HepG2 (cell line): Measurements from ENCODE around the gene RNPEPL1. TPM values are rescaled to one million over a fixed set of nuclear protein-coding genes. Genes with fewer than 3 reads are reported as not detected.

Experiments used
- ASH2L ChIP-seq: fragments of 300-600, 200-600 bp; sonication (generic); IDR thresholded peaks from 2 replicates; pipeline ENCODE4 v1.7.0; 2017; ENCODE audit warnings: low read depth, mild to moderate bottlenecking, moderate library complexity, mixed read lengths, low read length; ENCODE audit not compliant: insufficient read length
- FLYWCH1 ChIP-seq: sonication (generic); formaldehyde crosslinking; IDR thresholded peaks from 2 replicates; pipeline ENCODE4 v1.8.1; 2023; ENCODE audit warnings: mild to moderate bottlenecking, missing genetic modification reagents
- HOXA7 ChIP-seq: sonication (generic); formaldehyde crosslinking; IDR thresholded peaks from 2 replicates; pipeline ENCODE4 v1.8.1; 2022; ENCODE audit warnings: mild to moderate bottlenecking, missing genetic modification reagents, moderate library complexity
- KAT2B ChIP-seq: fragments of 150-350 bp; IDR thresholded peaks from 2 replicates; pipeline ENCODE4 v1.6.1; 2014; ENCODE audit warnings: low read depth, low read length, borderline replicate concordance
- MAFF ChIP-seq: IDR thresholded peaks from 2 replicates; pipeline ENCODE4 v1.6.1; 2011; ENCODE audit warnings: low read depth, low read length, improper control_type of control experiment
- MAFK ChIP-seq, 2 experiments: IDR thresholded peaks in 1 of 2; conservative IDR thresholded peaks in 1 of 2; 2 replicates each; pipeline ENCODE4 v1.6.1; 2011; ENCODE audit warnings: improper control_type of control experiment in 2 of 2, low read length in 2 of 2
- NFE2L1 ChIP-seq: sonication (generic); formaldehyde crosslinking; IDR thresholded peaks from 2 replicates; pipeline ENCODE4 v1.4.0; 2020; ENCODE audit warnings: missing genetic modification reagents, mild to moderate bottlenecking, borderline replicate concordance
- PITX1 ChIP-seq: sonication (generic); formaldehyde crosslinking; IDR thresholded peaks from 2 replicates; pipeline ENCODE4 v1.5.1; 2020; ENCODE audit warnings: mild to moderate bottlenecking, missing genetic modification reagents
- REL ChIP-seq: sonication (generic); formaldehyde crosslinking; conservative IDR thresholded peaks from 2 replicates; pipeline ENCODE4 v1.8.0; 2022; ENCODE audit warnings: mild to moderate bottlenecking, missing genetic modification reagents, moderate library complexity
- ZEB1 ChIP-seq: IDR thresholded peaks from 2 replicates; pipeline ENCODE4 v1.6.1; 2012; ENCODE audit warnings: mild to moderate bottlenecking, low read depth, inconsistent platforms; ENCODE audit not compliant: insufficient replicate concordance
- ZMAT5 ChIP-seq: sonication (generic); formaldehyde crosslinking; IDR thresholded peaks from 2 replicates; pipeline ENCODE4 v1.5.0; 2020; ENCODE audit warnings: mild to moderate bottlenecking, low read depth, missing genetic modification reagents, borderline replicate concordance
- ZNF180 ChIP-seq: sonication (generic); formaldehyde crosslinking; IDR thresholded peaks from 2 replicates; pipeline ENCODE4 v1.4.0; 2020; ENCODE audit warnings: low read depth, missing genetic modification reagents, borderline replicate concordance
- ZNF230 ChIP-seq: sonication (generic); formaldehyde crosslinking; IDR thresholded peaks from 2 replicates; pipeline ENCODE4 v1.4.0; 2020; ENCODE audit warnings: mild to moderate bottlenecking, missing genetic modification reagents
- ZNF235 ChIP-seq: sonication (generic); formaldehyde crosslinking; IDR thresholded peaks from 2 replicates; pipeline ENCODE4 v1.8.1; 2023; ENCODE audit warnings: mild to moderate bottlenecking, missing genetic modification reagents, borderline replicate concordance
- ZNF335 ChIP-seq: sonication (generic); formaldehyde crosslinking; IDR thresholded peaks from 2 replicates; pipeline ENCODE4 v1.4.0; 2020; ENCODE audit warnings: missing genetic modification reagents
- ZNF354B ChIP-seq: sonication (generic); formaldehyde crosslinking; IDR thresholded peaks from 2 replicates; pipeline ENCODE4 v1.8.0; 2022; ENCODE audit warnings: mild to moderate bottlenecking, missing genetic modification reagents
- ZNF44 ChIP-seq: sonication (generic); formaldehyde crosslinking; IDR thresholded peaks from 2 replicates; pipeline ENCODE4 v1.5.1; 2020; ENCODE audit warnings: mild to moderate bottlenecking, missing genetic modification reagents
- ZNF558 ChIP-seq: sonication (generic); formaldehyde crosslinking; IDR thresholded peaks from 2 replicates; pipeline ENCODE4 v1.9.0; 2022; ENCODE audit warnings: mild to moderate bottlenecking, missing genetic modification reagents, borderline replicate concordance
- ZNF589 ChIP-seq: sonication (generic); formaldehyde crosslinking; conservative IDR thresholded peaks from 2 replicates; pipeline ENCODE4 v1.8.0; 2022; ENCODE audit warnings: mild to moderate bottlenecking, moderate library complexity, missing genetic modification reagents
- polyA plus RNA-seq, 8 experiments: library from polyadenylated mRNA; depleted of rRNA in 3 of 8; stranded (reverse) in 7 of 8; unstranded in 1 of 8; fragments of >200 nt; fragmentation: Illumina TruSeq in 4 of 8; extraction: Trizol in 4 of 8; gene quantifications; 2 replicates each; pipeline versions ENCODE4 v1.2.1 to v1.2.3, GENCODE V29; 2011 to 2016; ENCODE audit warnings: low read depth in 4 of 8, missing spikeins in 1 of 8, mixed read lengths in 1 of 8; ENCODE audit not compliant: insufficient read depth in 1 of 8
- total RNA-seq, 5 experiments: library from RNA; depleted of rRNA; stranded (reverse); fragments of >200 nt; fragmentation: Illumina TruSeq; extraction: Trizol; gene quantifications; 2 replicates each; pipeline ENCODE4 v1.2.3, GENCODE V29; 2016; ENCODE audit warnings: low read depth in 1 of 5
- TF ChIP-seq, protein P1 (sequence below): sonication (generic); formaldehyde crosslinking; IDR thresholded peaks from 2 replicates; pipeline ENCODE4 v1.5.0; 2020; ENCODE audit warnings: mild to moderate bottlenecking, missing genetic modification reagents, moderate library complexity
- TF ChIP-seq, protein P2 (sequence below): sonication (generic); formaldehyde crosslinking; IDR thresholded peaks from 2 replicates; pipeline ENCODE4 v1.4.0; 2020; ENCODE audit warnings: missing genetic modification reagents, borderline replicate concordance
- TF ChIP-seq, protein P3 (sequence below): sonication (generic); formaldehyde crosslinking; IDR thresholded peaks from 2 replicates; pipeline ENCODE4 v1.4.0; 2020; ENCODE audit warnings: mild to moderate bottlenecking, missing genetic modification reagents
- TF ChIP-seq, protein P4 (sequence below): sonication (generic); formaldehyde crosslinking; IDR thresholded peaks from 2 replicates; pipeline ENCODE4 v1.4.0; 2020; ENCODE audit warnings: missing genetic modification reagents

Gene RNPEPL1
- total and polyA plus RNA-seq, 2 of the 13 experiments (the other 11 are each of a cell fraction or from before 2014, with no cell fraction given) = 13.0 to 18.0 TPM

DNA sequence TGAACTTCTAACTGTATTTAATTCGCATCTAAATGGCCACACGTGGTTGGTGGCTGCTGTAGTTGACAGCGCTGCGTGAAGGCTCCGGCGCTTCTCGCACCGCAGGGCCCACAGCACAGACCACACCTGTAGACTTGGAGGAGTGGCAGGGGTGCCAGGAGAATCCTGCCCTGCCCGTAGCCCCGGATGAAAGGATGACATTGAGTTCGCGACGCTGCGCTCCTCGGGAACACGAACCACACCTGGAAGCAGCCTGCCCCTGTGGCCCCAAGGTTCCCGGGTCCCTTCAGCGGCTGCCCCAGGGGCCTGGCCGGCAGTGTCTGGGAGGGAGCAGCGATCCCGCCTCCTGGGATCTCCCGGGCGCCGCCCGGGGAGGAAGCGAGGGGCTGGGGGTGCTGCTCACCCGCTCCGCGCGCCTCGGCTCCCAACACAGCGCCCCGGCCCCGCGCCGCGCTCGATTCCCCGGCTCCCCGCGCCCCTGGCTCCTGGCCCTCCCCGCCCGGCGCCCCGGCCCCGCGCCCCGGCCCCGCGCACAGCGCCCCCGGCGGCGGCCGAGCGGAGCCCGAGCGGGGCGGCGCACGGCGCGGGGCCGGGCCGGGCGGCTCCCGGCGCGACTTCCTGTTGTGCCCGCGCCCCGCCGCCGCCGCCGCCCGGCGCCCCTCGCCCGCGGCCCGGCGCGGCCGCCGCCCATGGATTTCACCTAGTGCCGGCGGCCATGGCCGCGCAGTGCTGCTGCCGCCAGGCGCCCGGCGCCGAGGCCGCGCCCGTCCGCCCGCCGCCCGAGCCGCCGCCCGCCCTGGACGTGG is at the start of gene RNPEPL1 (continued):
- TF ChIP-seq ZNF589 (no peak), PITX1 (CRISPR knock-in tag) (no peak), MAFK (conservative IDR thresholded peaks at IDR 0.05 in 1 of 2, IDR thresholded peaks at IDR 0.05 in 1 of 2; ENCODE audit: low read length in 2 of 2) (no peak), ZNF235 (CRISPR knock-in tag) (0 out of 2 replicates have a peak, but pooled peaks have one; percentile 41), ZNF44 (peak; percentile 56; the same call in 1 of the 2 replicates), NFE2L1 (CRISPR knock-in tag) (no peak), ZNF180 (CRISPR knock-in tag) (no peak), ZNF354B (CRISPR knock-in tag) (no peak), HOXA7 (no peak), MAFF (no peak), ZNF230 (no peak), ZEB1 (no peak), ASH2L (peak; percentile 57), ZNF558 (no peak), KAT2B (no peak), ZMAT5 (CRISPR knock-in tag) (no peak), ZNF335 (CRISPR knock-in tag) (no peak), REL (CRISPR knock-in tag) (no peak), FLYWCH1 (CRISPR knock-in tag) (no peak)
- TF ChIP-seq, protein P1, sequence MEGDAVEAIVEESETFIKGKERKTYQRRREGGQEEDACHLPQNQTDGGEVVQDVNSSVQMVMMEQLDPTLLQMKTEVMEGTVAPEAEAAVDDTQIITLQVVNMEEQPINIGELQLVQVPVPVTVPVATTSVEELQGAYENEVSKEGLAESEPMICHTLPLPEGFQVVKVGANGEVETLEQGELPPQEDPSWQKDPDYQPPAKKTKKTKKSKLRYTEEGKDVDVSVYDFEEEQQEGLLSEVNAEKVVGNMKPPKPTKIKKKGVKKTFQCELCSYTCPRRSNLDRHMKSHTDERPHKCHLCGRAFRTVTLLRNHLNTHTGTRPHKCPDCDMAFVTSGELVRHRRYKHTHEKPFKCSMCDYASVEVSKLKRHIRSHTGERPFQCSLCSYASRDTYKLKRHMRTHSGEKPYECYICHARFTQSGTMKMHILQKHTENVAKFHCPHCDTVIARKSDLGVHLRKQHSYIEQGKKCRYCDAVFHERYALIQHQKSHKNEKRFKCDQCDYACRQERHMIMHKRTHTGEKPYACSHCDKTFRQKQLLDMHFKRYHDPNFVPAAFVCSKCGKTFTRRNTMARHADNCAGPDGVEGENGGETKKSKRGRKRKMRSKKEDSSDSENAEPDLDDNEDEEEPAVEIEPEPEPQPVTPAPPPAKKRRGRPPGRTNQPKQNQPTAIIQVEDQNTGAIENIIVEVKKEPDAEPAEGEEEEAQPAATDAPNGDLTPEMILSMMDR (CRISPR knock-in tag) = no peak
- TF ChIP-seq, protein P2, sequence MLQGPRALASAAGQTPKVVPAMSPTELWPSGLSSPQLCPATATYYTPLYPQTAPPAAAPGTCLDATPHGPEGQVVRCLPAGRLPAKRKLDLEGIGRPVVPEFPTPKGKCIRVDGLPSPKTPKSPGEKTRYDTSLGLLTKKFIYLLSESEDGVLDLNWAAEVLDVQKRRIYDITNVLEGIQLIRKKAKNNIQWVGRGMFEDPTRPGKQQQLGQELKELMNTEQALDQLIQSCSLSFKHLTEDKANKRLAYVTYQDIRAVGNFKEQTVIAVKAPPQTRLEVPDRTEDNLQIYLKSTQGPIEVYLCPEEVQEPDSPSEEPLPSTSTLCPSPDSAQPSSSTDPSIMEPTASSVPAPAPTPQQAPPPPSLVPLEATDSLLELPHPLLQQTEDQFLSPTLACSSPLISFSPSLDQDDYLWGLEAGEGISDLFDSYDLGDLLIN (CRISPR knock-in tag) = no peak
- TF ChIP-seq, protein P3, sequence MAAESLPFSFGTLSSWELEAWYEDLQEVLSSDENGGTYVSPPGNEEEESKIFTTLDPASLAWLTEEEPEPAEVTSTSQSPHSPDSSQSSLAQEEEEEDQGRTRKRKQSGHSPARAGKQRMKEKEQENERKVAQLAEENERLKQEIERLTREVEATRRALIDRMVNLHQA (CRISPR knock-in tag) = no peak
- TF ChIP-seq, protein P4, sequence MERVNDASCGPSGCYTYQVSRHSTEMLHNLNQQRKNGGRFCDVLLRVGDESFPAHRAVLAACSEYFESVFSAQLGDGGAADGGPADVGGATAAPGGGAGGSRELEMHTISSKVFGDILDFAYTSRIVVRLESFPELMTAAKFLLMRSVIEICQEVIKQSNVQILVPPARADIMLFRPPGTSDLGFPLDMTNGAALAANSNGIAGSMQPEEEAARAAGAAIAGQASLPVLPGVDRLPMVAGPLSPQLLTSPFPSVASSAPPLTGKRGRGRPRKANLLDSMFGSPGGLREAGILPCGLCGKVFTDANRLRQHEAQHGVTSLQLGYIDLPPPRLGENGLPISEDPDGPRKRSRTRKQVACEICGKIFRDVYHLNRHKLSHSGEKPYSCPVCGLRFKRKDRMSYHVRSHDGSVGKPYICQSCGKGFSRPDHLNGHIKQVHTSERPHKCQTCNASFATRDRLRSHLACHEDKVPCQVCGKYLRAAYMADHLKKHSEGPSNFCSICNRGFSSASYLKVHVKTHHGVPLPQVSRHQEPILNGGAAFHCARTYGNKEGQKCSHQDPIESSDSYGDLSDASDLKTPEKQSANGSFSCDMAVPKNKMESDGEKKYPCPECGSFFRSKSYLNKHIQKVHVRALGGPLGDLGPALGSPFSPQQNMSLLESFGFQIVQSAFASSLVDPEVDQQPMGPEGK (CRISPR knock-in tag) = 0 out of 2 replicates have a peak, but pooled peaks have one; percentile 11
